CD4-positive, alpha-beta T cell treated with Interleukin-4 for 1 hour (primary cell): ENCODE data around the gene HAGH.

Experiments
- DNase-seq, 2 donors: peaks; one replicate each; pipeline ENCODE4 v3.0.0-alpha.2; 2020 to 2022

HAGH gene

DNA sequence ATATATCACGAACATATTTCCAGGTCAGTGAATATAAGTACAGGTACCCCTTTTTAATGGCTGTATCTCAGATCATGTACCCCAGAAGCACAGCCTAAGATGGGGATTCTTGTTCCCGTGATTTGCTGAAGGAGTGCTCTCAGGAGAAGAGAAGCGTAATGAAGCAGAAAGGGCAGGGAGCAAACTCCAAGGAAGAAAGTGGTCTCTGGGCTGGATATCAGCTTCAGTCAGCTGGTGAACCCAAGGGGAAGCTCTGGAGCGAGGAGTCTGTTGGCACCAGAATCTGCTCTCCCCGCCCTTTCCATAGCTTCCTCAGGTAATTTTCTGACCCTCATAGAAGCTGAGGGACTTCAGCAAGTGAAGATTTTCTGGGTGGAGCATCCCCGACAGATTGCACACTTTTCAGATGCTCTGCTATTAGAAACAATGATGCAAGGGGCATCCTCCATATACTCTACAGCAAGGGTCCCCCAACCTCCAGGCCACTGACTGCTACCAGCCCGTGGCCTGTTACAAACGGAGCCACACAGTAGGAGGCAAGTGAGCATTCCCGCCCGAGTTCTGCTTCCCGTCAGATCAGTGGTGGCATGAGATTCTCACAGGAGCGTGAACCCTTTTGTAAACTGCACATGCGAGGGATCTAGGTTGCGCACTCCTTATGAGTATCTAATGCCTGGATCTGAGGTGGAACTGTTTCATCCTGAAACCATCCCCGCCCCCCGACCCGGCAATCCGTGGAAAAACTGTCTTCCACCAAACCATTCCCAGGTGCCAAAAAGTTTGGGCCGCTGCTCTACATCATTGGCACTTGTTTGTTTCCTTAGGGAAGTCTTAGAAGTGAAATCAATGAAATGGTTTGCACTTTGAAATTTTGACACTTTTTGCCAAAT lies 4.8 kb upstream of the HAGH start:
- DNase-seq = no peak

DNA sequence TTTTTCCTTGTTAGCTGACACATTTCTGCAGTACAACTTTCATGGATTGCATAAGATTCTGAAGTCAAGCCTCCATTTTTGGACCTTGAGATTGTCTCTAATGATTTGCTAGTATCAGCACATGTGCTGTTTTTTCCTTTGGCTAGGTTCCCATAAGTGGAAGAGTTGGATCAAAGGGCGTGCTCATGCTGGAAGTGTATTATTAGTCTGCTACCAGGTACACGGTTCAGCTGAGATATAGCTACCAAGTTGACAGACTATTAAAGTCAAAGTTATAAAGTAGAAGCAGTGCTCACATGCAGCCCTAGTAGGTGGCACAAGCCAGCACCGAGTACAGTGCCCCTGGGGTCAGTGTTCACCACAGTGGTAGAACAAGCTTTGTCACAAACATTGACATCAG lies 3.6 kb upstream of the HAGH start:
- no peak for DNase-seq

DNA sequence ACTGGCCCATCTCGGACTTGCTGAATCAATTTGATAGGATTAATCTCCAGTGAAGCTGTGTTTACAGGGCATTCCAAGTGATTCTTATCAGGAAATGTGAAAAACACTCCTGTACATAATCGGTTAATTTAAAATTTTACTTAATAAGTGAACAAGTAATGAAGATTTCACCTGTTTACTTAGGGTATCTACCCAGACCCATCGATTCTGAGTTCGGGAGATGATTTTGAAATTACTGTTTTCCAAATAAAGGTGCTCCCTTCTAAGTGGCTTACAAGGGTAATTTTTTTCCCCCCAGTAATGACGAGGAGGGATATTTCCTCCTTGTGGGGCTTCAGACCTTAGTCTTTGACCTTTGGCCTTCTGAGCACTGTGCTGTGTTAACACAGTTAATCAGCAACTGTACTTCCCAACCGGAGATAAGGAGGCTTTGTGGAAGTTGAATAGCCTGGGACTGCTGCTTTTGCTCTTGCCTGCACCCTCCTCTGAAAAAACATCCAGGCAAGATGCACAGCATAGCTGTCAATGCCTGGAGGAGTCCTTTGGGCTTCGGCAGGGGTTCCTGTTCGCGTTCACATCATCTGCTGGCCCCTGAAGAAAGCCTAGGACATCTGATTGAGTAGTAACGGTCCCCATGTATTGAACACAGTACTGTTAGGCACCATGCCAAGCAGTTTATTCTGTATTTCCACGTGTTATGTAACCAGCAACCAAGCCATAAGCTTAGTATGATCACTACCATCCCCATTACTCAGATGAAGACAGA lies 2.2 kb upstream of the HAGH start:
- no peak for DNase-seq

DNA sequence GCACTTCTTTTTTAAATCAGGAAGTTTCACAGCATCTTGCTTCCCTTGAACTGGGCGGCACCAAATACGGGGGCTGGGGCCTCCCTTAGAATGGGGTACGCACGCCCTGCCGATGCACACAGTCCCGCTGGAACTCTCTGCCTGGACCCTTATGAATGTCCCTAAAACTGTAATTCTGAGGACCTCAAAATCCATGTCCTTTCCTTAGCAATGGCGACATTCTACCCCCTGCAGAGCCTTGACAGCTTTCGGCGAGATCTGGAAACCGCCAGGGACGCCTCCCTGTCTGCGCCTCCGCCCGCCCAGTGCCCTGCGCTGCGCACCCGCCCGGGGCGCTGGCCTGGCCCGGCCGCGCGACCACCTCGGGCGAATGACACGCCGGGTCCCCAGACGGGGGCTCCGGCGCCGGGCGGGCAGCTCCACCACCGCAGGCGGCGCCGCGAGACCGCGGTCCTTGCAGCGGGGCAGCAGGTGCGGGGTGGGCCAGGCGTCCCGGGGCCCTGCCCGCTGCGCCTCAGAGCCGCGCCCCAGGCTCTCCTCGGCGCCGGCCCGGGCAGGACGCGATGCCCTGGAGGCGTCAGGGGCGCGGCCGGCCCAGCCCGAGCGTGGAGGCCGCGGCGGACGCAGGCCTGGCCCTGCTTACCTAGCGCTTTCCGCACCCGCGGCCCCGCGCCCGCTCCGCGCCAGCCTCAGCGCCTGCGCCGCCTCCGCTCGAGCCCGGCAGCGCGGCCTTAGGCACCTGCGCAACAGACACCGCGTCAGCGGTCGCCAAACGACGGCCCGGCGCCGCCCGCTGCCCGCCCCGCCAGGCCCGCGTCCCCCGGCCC lies 548 bp downstream of the HAGH start:
- DNase-seq = peak; percentile 19 to 41

DNA sequence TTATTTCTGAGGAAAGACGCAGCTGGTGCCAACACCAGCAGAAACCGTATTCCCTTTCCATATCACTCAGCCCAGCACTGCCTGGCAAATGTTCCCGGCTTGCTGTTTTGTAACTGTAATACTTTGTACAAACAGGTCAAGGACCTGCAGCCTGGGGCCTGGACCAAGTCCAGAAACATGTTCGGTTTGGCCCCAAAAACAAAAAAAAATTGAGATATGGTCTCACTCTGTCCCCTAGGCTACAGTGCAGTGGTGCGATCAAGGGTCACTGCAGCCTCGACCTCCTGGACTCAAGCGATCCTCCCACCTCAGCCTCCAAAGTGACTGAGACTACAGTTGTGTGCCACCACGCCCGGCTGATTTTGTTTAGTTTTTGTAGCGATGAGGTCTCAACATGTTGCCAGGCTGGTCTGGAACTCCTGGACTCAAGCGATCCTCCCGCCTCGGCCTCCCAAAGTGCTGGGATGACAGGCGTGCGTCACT lies 1.2 kb downstream of the HAGH start:
- DNase-seq = no peak

DNA sequence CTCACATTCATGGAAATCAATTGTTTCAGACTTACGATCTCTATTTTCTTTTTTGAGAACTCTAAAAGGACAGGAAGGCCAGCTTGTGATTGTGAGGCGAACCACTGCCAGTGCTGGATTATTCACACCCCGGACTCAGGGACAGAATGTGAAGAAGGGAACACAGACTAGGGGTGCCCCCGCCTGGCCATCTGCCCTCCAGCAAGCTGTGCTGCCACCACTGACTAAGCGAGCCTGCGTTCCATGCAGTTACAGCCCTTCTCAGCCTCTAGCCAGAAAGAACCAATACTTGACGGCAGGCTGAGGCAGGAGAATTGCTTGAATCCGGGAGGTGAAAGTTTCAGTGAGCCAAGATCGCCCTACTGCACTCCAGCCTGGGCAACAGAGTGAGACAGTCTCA lies 2.8 kb downstream of the HAGH start:
- no peak for DNase-seq

DNA sequence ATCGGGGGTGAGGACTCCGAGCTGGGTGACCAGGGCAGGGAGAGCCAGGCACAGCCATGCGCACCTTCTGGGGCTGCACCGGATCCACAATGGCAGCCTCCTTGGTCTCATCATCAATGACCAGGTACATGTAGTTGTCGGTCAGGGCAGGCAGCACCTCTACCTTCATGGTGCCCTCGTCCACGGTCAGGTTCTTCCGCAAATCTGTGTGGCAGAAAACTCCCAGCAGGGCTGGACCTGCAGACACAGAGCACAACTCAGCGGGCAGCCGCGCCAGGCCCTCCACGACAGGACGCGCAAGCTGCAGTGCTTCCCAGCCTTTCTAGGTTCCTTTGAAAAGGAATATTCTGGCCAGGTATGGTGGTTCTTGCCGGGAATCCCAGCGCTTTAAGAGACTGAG lies 3.8 kb downstream of the HAGH start:
- DNase-seq = no peak

DNA sequence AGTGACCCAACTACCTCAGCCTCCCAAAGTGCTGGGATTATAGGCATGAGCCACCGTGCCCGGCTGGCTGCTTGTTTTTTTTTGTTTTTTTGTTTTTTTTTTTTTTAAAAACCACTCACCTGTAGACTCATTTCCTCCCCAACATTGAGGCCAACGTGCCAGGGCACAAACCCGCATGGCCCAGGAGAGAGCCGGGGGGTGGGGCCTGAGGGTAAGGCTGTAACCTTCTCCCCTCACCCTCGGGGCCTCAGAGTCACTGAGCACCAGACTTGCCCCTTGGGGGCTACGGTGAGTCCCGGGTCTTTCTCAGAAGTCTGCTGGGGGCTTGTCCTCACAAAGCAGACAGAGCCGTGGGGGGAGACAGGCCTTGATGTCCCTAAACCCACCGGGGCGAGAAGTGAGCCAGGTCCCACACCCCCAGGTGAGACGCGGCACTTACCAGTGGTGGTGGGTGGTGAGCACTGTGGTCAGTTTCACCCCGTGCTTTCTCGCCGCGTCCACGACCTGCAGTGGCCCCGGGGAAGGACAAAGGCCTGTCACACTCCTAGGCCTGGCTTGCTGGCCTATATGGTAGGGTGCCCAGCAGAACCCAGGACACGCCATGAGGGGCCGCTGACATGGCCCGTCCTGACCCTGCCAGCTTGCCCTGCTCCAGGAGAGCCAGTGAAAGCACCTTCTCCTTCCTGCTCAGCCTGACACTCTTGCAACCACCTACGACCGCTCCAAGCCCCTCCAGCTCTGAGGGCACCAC lies 4.6 kb downstream of the HAGH start:
- DNase-seq = no peak

DNA sequence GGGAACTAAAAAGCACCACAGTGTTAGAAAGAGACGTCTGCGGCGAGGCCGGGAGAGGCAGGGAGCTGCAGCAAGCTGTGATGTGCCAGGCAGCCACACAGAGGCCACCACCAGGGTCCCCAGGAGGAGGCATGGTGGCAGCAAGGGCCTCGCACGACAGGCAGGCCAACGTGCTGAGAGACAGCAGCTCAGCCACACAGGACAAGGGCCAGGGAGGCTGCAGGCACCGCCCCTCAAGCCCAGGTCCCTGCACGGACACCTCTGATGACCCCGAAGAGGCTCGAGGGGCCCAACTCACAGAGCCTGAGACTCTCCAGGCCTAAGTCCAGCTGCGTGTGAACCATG lies 5.7 kb downstream of the HAGH start:
- no peak for DNase-seq

DNA sequence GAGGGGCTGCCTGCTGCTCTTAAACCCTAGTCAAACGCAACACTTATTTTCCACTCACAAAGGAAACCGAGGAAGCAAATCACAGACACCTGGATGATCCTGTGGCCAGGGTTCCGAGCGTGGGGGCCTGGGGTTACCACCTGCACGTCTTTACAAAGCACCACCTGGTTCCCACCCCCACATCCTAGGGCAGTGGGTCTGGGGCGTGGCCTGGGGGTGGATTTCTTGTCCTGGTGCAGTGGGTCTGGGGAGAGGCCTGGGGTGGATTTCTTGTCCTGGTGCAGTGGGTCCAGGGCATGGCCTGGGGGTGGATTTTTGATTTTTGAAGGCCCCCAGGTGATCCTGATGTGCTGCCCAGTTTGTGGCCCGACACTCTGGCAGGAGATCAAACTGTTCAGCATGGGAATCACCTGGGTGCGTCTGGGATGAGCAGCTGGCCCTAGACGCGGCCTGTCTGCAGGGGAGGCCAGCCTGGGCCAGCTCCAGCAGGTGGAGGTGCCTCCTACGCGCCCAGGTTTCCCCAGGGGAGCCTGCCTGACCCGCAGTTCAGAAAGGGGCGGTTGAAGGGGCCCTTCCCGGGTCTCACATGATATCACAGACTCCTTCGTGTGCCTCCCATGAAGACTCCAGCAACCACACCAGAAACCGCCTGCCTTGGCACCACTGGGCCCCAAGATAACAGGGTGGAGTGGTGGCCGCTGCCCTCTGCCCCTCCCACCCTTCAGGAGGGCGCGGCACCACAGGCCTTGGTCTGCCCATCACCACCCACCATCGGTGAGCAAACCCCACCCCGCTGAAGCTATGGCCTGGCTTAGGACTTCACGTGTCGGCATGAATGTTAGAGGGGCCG lies 6.3 kb downstream of the HAGH start:
- no peak for DNase-seq

DNA sequence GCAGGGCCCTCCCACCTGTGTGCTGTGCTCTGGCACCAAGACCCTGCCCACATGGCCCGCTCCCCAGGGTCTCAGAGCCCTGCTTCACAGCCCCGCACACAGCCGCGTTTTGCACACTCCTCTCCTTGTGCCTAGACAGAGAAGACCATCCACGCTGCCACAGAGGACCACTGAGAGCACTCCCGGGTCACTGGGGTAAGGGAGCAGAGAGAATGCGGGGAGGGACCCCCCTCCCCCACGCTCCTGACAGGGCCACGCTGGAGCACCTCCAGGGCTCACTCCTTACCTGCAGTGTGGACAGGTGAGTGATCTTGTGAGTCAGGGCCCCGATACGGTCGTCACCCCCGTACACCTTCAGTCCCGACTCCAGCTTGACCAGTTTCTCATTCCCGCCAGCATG lies 7.0 kb downstream of the HAGH start:
- no peak for DNase-seq

DNA sequence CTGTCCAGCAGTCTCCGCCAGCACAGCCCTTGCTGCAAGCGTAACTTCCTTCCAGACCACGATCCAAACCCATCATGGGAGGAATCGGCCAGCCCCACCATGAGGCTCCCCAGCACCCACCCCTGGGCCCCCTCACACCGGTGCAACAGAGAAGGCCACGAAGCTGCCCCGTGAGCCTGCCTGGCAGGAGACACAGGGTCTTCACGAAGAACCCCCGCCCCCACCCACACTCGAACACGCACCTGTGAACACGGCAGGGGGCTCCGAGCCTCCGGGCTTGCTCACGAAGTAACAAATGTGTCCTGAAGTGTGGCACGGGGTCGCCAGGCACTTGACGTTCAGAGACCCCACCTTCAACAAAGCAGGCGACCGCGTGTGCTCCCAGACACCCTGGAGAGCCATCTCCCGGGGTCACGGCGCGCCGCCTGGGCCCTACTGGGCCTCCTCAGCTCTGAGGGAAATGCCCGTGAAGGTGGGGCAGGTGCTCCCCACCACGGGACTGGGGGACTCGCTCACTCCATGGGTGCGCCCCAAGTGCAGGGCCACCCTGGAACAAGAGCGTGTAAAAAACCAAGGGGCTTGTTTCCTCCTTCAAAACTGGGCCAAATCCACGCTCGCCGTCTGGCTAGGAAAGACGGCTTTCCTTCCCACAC lies 7.6 kb downstream of the HAGH start:
- DNase-seq = no peak

DNA sequence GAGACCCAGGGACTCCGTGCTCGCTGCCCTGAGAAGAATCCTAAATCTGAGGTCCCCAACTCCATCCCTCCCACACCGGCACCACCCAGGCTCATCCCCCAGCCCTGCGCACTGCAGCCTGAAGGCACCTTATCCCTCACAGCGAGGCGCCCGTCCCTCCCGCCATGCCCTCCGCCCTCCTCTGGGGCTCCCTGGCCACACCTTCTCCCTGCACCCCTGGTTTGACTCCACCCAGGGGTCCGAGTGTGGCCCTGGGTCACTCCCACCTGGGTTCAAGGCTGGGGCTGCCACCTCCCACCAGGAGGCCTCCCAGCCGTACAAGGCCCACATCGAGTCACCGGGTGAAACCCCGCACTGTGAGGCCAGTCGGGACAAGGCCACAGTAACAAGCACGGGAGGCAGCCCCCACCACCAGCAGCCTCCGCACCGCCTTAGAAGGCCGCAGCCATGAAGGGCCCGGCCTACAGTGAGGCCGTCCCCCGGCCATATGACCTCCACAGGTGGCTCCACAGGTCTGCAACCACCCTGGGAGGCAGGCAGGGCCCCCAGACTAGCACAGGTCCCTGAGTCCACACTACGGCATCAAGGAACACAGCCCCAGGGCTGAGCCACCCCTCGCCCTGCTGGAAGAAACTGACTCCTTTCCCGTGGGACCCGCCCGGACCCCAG lies 8.3 kb downstream of the HAGH start:
- no peak for DNase-seq

DNA sequence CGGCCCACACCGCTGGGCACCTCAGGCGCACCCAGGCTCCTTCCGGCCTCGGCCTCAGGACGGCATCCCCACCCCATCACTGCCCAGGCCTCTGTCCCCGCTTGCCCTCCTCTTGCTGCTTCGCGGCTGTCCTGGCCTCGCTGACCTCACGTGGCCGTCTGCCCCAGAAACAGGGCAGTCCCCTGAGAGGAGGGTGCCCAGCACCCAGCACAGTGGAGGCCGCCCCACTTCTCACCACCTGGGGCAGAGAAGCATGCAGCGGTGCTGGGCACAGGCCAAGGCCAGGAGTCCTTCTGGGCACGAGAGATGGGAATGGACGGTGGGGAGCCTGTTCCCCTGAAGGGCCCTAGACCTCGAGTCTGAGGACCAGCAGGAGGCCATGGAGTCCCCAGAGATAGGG lies 8.9 kb downstream of the HAGH start:
- DNase-seq = no peak

DNA sequence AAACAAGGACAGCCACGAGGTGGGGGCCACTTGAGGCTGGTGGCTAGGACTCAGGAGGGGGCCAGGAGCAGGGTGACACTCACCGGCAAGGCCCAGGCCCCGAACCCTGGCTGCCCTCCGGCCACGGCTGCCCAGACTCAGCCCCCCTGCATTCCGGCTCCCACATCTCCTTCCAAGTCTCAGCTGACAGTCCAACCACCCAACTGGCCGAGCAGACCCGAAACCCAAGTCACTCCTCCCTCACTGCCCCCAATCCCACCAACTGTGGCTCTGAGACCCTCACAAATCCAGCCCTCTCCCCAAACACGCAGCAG lies 9.4 kb downstream of the HAGH start:
- no peak for DNase-seq

DNA sequence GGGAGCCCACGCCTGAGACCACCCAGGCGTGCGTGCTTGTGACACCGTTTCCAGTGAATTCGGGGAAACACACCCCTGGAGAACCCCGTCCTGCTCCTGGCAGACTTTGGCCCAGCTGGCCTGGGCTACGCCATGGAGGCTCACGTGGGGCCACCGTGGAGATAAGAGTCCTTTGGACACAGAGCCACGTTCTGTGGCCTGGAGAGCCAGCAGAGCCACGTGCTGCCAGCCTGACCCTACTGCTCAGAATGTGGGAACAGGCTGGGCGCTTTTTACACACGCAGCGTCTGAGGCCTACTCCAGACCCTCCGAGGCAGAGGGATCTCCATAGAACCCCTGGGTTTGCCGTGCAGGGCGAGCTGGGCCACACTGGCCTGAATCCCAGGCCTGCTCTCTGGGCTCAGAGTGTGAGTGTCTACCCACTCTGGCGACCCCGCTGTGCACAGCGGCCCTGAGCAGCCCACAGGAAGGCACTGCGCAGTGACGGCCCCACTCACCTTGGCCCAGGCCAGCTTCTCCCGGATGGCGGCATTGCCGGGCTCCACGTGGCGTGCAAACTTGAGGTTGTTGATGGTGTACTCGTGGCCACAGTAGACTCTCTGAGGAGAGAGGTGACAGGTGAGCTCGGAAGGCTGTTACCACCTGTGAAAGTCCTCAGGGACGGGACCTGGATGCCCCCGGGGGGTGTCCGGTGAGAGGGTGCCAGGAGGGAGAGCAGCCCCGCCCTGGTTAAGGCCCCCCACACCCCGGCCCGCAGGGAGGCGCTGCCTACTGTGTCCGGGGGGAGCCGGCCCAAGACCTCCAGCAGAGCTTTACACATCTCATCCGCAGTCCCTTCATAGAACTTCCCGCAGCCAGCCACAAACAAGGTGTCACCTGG lies 10.0 kb downstream of the HAGH start:
- no peak for DNase-seq

DNA sequence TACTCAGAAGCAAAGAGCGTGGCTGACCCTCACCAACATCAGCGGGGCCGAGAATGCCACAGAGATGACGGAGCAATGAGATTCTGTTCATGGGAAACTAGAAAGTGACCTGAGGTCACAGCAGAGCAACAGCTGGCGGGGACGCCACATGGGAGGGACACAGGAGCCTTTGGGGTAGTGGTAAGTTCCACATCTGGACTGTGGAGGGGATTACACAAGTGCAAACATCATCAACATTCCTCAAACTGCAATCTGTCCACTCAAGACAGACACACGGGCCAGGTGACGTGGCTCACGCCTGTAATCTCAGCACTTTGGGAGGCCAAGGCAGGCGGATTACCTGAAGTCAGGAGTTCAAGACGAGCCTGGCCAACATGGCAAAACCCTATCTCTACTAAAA lies 11.2 kb downstream of the HAGH start:
- no peak for DNase-seq

DNA sequence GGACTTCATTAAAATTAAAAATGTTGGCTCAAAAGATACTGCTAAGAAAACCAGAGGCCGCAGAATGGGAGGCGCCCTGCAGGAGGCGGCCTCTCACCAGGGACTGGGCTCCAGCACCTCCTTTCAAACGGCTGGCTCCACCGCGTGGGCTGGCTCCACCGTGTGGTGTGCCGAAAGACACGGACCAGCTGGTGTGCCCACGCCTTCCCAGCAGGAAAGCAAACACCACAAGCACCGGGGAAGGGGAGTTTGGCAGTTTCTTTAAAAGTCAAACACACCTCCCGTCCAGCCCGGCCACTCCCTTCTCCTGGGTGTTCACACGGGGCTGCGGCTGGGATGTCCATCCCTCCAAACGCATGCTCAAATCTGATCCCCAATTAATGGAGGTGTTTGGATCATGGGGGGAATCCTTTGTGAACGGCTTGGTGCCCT lies 13.9 kb downstream of the HAGH start:
- DNase-seq = peak; percentile 39 to 40

DNA sequence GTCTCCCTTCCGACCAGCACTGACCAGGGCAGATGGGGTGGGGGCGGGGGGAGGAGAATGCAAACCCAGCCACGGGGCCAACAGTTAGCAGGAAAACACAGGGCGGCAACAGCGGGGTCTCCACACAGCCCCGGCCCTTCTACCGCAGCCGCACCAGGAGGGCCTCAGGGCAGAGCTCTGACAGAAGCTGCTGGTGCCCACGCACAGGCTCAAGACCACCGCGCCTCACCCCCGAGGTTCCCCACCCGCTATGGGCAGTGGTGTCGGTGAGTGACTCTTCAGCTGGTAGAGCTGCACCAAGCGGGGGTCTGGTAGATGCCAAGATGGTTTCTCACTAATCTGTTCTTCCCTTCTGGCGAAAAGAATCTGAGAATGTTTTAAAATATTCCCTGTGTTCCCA lies 16.1 kb downstream of the HAGH start:
- no peak for DNase-seq

DNA sequence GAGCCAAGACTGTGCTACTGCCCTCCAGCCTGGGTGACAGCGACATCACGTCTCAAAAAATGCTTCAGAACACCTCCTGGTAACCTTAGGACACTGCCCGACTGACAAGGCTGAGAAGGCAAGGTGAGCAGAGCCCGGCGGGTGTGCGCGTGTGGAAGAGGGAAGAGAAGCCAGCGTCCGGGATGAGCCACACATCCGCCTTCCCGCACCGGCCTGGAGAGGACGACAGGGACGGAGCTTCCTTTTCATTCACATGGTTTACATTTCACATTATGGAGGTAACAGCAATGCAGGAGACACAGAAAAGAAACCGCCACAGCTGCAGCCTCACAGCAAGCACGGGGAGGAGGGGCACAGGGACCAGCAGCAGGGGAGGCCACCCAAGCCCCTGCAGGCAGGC lies 16.5 kb downstream of the HAGH start:
- DNase-seq = no peak
